GM18499 (cell line): ENCODE results near the gene ZNF630.
"Not testable (repeated sequence)": the region's sequence is repeated elsewhere in the genome, so short reads cannot be mapped to it uniquely, and the experiment has no call there.

ENCODE experiments used
- ATAC-seq: cut with Tn5 transposase; IDR thresholded peaks from one replicate; pipeline ENCODE4 v1.9.1; 2021; ENCODE audit warnings: moderate number of reproducible peaks; ENCODE audit not compliant: insufficient read depth, unreplicated experiment

ZNF630 gene

DNA sequence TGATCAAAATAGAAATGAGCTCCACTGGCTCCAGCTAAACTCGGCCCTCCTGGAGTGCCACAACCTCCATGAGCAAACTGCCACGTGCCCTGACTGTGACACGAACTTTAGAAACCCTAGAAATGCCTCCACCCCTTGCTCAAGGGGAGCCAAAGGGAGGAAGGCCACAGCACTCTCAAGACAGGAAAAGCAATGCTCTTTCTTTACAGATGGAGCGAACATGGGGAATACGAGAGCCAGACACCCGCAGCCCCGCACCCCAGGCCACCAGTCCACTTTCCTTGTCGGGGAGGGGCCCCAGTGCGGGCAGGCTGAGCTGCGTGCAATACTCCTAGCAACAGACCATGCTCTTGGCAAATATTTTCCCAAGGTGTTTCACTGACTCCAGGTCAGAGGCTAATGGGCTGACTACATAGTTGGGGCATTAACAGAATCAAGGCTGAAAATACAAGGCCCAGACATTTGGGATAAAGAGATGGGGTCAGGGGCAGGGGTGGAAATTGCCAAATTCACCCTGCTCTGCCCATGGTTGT is 40.7 kb downstream of the ZNF630 start:
- not testable (repeated sequence) for ATAC-seq

DNA sequence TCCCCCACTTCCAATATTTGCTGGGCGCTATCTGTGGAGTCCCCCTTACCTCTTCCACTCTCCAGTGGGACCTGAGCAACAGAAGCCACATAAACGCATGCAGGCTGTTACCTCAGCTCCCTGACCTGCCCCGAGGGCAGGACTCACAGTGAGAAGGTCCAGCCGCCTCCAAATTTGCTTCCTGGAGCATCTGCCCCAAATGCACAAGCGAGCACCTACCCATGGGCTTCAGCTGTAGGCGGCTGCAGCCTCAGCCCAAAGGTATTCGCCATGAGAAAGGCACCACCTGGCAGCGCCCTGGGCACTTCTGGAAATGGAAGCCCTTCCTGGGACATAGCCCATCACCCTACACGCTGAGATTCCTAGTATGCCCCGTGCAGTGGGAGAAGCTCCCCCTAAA is 41.2 kb downstream of the ZNF630 start:
- no peak for ATAC-seq

DNA sequence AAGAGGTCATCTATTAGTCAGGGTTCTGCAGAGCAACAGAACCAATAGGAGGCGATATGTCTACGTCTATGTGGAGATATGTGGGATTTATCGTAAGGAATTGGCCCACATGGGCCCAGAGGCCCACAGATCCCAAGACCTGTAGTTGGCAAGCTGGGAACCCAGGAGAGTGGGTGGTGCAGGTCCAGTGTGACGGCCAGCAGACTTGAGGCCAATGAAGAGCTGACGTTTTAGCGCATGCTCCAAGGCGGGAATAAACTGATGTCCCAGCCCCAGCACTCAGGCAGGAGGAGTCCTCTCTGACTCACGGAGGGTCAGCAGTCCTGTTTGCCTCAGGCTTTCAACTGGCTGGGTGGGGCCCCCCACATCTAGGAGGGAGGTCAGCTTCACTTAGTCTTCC is 43.3 kb downstream of the ZNF630 start:
- ATAC-seq: no peak

DNA sequence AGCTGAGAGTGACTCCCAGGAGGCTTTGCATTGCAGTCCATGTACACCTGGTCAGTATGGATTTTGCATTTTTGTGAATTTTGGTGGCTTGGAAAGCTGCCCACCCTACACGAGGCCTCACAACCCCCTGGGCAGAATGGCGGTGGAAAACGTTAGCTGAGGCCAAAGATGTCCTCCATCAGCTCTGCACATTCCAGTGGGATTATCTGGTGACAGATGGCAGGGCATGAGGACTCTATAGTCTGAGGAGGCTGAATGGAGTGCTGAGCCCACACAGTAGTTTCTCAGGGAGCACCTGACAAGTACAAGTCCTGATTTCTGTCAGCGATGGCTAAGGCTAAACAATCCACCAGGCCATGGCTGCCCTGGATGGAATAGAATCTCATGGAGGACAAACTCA is 43.9 kb downstream of the ZNF630 start:
- ATAC-seq: not testable (repeated sequence)

DNA sequence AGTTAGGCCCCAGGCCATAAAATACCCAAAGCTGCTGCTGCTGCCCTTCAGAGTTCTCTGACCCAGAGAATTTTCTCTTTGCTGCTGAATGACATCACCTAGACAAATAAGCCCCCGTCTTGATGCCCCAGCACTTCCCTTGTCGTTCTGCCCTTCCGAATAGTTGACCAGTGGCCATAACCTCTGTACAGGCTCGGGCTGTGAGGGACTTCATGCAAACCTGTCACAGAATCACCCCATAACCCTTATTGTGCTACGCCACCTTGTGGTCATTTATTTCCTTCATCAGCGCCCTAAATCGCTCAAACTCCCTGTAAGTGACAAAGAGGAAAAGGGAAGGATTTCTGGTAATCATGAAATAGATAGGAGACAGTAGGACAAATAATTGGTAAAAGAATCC is 45.9 kb downstream of the ZNF630 start:
- no peak for ATAC-seq

DNA sequence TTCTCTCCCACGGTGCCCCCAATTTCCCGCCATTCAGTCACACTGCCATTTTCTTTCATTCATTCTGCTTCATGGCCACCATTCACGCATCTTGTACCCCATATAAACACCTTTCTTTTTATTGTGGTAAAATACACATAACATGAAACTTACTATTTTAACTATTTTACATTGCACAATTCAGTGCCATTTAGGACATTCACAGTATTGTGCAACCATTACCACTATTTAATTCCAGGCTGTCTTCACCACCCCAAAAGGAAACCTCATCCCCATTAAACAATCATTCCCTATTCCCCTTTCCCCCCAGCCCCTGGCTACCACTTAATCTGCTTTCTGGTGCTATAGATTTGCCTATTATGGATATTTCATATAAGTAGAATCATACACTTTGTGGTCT is 48.7 kb downstream of the ZNF630 start:
- no peak for ATAC-seq

DNA sequence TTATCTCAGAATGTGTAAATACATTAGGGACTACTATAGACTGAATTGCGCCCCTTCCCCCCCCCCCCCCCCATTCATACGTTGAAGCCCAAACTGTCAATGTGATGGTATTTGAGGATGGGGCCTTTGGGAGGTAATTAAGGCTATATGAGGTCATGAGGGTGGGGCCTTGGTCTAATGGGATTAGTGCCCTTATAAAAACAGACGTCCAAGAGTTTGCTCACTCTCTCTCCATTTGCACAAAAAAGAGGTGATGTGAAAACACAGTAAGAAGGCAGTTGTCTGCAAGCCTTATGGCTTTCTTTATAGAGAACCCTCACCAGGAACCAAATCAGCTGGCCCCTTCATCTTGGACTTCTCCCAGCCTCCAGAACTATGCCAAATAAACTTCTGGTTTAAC is 49.3 kb downstream of the ZNF630 start:
- no peak for ATAC-seq

DNA sequence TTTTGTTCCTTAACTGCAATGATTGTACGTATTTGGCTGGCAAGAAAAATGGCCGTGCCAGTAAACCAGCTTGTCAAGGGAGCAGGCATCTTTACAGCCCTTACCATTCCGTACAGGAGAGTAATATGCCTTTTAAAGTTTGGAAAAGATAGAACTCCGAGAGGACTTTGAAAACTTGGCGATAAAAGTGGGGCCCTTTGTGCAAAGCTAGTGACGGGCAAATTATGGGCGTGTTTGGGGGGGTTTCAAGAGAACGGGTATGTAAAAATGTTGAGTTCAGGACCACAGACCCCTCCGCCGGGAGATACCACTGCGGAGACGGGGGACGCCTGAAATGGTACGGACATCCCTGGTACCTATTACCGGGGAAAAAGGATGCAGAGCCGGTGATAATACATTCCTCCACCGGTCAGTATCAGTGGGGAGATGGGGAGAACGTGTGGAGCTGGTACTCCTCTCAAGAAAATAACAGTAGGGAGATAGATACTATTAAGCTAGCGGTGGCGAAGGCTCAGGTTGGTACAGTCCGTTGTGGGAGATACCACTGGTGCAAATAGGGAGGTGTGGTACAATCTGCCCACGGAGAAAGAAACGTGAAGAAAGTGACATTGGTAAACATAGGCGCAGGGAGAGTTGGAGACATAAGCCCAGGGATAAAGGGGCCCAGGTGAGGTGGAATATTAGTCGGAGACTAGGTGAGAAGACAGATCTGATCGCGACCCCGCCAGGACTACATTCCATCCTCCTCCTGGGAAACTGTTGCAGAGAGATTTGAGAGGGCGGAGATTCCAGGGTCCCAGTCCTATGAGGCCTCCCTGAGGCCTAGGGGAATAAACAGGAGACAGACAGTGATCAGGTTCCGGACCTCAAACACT is 50.2 kb downstream of the ZNF630 start:
- ATAC-seq: no peak

DNA sequence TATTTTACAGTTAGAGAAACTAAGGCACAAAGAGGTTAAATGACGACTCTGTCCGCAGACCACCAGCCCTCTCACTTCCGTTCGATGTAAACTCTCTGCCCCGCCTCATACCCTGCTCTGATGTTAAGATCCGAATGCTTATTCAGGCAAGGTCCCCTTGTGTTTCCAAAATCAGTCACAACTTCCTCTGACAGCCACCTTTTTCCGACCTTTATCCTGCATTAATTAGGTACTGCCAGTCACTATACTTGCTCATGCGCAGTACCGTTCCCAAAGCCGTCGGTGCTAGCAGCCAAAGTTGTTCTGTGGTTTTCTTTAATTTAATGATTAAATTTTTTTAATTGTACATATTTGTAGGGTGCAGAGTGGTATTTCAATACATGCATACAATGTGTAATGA is 51.0 kb downstream of the ZNF630 start:
- ATAC-seq: not testable (repeated sequence)

DNA sequence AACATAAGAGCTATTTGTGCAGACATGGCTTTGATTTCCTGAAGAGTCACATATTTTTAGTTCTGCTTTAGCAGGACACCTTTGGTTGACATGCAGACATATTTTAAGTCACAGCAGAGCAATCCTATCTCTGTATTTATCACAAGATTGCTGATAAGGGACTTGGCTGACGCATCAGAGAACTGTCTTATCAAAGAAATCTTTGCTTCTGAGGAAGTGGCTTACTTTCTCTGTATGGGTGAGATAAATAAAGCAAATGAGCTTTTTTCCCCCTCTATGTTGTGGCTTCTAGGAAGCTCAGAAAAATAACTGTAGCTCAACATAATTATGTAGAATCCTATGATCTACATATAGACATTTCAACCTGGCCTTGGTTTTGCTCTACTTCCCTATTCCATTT is 51.5 kb downstream of the ZNF630 start:
- ATAC-seq: not testable (repeated sequence)

DNA sequence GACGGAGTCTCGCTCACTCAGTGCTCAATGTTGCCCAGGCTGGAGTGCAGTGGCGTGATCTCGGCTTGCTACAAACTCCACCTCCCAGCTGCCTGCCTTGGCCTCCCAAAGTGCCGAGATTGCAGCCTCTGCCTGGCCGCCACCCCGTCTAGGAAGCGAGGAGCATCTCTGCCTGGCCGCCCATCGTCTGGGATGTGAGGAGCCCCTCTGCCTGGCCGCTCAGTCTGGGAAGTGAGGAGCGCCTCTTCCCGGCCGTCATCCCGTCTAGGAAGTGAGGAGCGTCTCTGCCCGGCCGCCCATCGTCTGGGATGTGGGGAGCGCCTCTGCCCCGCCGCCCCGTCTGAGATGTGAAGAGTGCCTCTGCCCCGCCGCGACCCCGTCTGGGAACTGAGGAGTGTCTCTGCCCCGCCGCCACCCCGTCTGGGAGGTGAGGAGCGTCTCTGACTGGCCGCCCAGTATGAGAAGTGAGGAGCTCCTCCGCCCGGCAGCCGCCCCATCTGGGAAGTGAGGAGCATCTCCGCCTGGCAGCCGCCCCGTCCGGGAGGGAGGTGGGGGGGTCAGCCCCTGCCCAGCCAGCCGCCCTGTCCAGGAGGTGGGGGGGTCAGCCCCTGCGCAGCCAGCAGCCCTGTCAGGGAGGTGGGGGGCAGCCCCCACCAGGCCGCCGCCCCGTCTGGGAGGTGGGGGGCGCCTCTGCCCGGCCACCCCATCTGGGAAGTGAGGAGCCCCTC is 54.7 kb downstream of the ZNF630 start:
- not testable (repeated sequence) for ATAC-seq

DNA sequence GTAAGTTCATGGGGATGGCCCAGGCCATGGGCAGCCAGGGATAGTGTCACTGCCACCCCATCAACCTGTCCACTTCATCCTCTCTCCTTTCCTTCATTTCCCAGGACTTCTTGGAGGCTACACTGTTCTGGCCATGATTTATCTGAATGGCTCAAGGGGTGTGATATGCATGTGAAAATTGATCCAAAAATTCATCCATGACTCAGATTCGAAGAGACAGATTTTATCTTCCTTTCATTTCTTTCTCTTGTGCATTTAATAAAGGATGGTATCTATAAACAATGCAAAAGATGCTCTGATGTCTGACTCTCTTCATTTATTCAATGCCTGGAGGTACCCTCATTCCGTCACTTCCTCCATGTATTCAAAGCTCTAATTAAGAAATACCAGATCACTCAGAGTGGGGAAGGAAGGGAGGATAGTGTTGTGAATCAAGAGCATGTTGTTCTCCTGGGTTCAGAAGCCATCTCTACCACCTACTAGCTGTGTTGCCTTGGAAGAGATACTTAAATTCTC is 61.9 kb downstream of the ZNF630 start:
- not testable (repeated sequence) for ATAC-seq
